ENCODE data around the gene RXFP3. TPM values are rescaled to one million over a fixed set of nuclear protein-coding genes. Genes with fewer than 3 reads are reported as not detected.

Gene RXFP3, protein sequence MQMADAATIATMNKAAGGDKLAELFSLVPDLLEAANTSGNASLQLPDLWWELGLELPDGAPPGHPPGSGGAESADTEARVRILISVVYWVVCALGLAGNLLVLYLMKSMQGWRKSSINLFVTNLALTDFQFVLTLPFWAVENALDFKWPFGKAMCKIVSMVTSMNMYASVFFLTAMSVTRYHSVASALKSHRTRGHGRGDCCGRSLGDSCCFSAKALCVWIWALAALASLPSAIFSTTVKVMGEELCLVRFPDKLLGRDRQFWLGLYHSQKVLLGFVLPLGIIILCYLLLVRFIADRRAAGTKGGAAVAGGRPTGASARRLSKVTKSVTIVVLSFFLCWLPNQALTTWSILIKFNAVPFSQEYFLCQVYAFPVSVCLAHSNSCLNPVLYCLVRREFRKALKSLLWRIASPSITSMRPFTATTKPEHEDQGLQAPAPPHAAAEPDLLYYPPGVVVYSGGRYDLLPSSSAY
- polyA plus RNA-seq (2013, experiment 1 of 2): not detected
- not detected for polyA plus RNA-seq (2013, experiment 2 of 2)

DNA sequence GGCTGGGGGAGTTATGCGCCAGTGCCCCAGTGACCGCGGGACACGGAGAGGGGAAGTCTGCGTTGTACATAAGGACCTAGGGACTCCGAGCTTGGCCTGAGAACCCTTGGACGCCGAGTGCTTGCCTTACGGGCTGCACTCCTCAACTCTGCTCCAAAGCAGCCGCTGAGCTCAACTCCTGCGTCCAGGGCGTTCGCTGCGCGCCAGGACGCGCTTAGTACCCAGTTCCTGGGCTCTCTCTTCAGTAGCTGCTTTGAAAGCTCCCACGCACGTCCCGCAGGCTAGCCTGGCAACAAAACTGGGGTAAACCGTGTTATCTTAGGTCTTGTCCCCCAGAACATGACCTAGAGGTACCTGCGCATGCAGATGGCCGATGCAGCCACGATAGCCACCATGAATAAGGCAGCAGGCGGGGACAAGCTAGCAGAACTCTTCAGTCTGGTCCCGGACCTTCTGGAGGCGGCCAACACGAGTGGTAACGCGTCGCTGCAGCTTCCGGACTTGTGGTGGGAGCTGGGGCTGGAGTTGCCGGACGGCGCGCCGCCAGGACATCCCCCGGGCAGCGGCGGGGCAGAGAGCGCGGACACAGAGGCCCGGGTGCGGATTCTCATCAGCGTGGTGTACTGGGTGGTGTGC is at the start of gene RXFP3:
TSS of gene RXFP3 (plus strand) at position 6 of the 636 bp plus-strand sequence. CDS start at position 361, 355 bp downstream.
- Histone ChIP-seq H3K4me3 (ENCODE audit: low read length) (peak within 1 kb of the TSS; percentile 68), H3K27me3 (ENCODE audit: insufficient read depth, low read length) (peaks cover 27% of the 10 kb centered on the region), H3K36me3 (ENCODE audit: insufficient read depth, low read length) (no peaks in the 10 kb centered on the region), H3K9ac (ENCODE audit: low read depth, low read length) (no peak within 1 kb of the TSS), H3K9me3 (ENCODE audit: insufficient read depth, low read depth, low read length) (no peaks in the 10 kb centered on the region), H3K27ac (ENCODE audit: low read depth, low read length) (no peak within 1 kb of the TSS), H3K4me1 (ENCODE audit: insufficient read depth, low read length) (peaks cover 3% of the 10 kb centered on the region; the same call in 1 of the 2 replicates)
- WGBS: 44% methylated on average over 45 of the region's 45 CpGs

DNA sequence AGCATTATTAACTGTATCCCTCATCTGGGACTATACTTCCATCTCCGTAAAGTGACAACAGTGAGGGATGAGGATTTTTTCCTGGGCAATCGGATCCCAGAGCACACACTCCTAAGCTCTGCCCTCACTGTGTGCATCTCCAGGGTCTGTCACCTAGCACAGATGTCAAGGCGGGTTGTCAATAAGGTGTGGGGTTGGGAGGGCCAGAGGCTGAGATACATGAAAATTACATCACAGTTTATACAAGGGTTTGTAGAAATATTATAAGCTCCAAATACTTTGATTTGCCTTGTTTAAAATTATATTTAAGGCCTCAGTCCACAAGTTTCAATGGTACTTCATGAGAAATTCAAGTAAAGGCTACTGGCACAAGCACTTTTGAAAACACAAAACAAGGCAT is 48.9 kb upstream of the RXFP3 start:
- Histone ChIP-seq H3K4me3 (ENCODE audit: low read length) (no peak overlapping the region), H3K36me3 (ENCODE audit: insufficient read depth, low read length) (no peaks in the 10 kb centered on the region), H3K27me3 (ENCODE audit: insufficient read depth, low read length) (peaks cover under 1% of the 10 kb centered on the region; the same call in 1 of the 2 replicates), H3K9me3 (ENCODE audit: insufficient read depth, low read depth, low read length) (no peaks in the 10 kb centered on the region), H3K4me1 (ENCODE audit: insufficient read depth, low read length) (peaks cover 22% of the 10 kb centered on the region), H3K9ac (ENCODE audit: low read depth, low read length) (no peak overlapping the region), H3K27ac (ENCODE audit: low read depth, low read length) (no peak overlapping the region)
- 36% methylated on average over 2 of the region's 3 CpGs for WGBS

DNA sequence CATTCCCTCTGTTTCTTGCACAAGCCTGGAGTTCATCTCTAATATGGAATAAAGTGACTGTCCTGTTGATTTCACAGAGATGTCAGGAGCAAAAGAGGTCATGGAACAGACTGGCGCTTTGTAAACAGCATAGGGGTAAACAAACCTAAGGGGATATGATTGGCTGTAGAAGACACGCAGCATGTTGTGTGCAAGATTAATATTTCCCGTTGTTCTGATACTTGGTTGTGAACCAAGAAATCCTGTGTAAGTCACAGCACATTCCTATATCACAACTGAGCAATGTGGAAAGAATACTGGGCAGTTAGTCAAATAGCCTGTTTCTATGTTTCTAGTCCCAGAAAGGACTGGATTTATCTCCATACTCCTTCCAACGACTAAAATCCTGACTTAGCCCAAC is 47.6 kb upstream of the RXFP3 start:
- Histone ChIP-seq H3K36me3 (ENCODE audit: insufficient read depth, low read length) (no peaks in the 10 kb centered on the region), H3K9me3 (ENCODE audit: insufficient read depth, low read depth, low read length) (no peaks in the 10 kb centered on the region), H3K9ac (ENCODE audit: low read depth, low read length) (no peak overlapping the region), H3K4me1 (ENCODE audit: insufficient read depth, low read length) (peaks cover 30% of the 10 kb centered on the region), H3K4me3 (ENCODE audit: low read length) (no peak overlapping the region), H3K27me3 (ENCODE audit: insufficient read depth, low read length) (peaks cover 8% of the 10 kb centered on the region; the same call in 1 of the 2 replicates), H3K27ac (ENCODE audit: low read depth, low read length) (no peak overlapping the region)
- WGBS: 88% methylated on average over 4 of the region's 4 CpGs

DNA sequence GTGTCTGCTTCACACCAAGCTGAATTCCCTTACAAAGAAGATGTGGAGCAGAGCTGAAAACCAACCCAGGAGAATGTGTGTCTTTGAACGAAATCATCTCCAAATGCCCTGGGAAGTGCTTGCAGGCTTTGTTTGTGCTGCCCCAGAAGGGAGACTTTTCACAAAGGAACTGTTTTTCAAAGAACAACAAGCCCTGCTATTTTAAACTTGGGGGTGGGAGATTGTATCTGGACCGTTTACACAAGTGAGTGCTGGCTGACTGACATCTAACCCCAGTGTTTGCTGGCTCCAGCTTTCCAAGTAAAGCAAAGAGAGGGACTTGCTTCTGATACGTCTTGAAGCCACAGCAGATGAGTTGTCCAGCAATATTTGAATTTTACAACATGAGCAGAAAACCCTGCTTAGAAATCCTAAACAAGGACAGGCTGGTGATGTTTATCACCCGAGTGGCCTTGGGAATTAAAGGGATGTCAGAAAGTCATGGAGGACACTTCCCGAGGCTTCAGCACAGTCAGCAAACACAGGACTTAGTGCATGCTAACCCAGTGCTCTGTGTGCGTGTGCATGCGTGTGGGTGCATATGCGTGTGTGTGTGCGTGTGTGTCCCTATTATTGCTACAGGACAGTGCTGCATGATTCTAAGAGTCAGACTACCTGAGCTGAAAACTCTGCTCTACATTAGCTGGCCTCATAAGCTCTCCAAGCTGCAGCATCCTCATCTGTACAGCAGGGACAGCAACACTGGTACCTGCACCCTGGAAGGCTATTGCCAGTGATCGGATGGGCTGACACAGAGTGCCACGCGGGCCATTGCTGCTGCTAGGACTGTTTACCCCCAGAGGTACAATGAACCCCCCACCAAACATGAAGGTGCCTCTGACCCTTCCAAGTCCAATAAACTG is 45.8 kb upstream of the RXFP3 start:
- no peaks in the 10 kb centered on the region for H3K36me3 ChIP-seq (ENCODE audit: insufficient read depth, low read length)
- H3K4me3 ChIP-seq (ENCODE audit: low read length): peak overlapping the region; percentile 76
- peaks cover 30% of the 10 kb centered on the region for H3K4me1 ChIP-seq (ENCODE audit: insufficient read depth, low read length)
- no peaks in the 10 kb centered on the region for H3K9me3 ChIP-seq (ENCODE audit: insufficient read depth, low read depth, low read length)
- peaks cover 8% of the 10 kb centered on the region; the same call in 1 of the 2 replicates for H3K27me3 ChIP-seq (ENCODE audit: insufficient read depth, low read length)
- H3K9ac ChIP-seq (ENCODE audit: low read depth, low read length): peak overlapping the region; percentile 66; the same call in 1 of the 2 replicates
- WGBS: 60% methylated on average over 12 of the region's 12 CpGs
- no peak overlapping the region; the same call in 1 of the 2 replicates for H3K27ac ChIP-seq (ENCODE audit: low read depth, low read length)

DNA sequence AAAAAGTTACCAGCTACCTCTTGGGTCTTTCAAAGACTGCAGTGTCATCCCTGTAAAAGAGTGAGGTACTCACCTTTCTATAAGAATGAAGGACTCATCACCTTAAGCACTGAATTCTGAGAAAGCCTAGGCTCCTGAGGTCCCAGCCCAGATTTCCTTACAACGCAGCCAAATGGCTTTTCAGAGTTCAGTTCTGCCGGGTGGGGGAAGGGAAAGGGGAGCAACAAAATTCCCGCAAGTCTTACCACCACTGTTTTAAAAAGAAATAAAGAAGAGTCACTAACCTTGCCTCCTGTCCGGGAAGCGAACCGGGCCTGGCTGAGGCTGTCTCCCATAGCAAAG is 44.8 kb upstream of the RXFP3 start:
- Histone ChIP-seq H3K27ac (ENCODE audit: low read depth, low read length) (peak overlapping the region; percentile 38; the same call in 1 of the 2 replicates), H3K9me3 (ENCODE audit: insufficient read depth, low read depth, low read length) (no peaks in the 10 kb centered on the region), H3K4me3 (ENCODE audit: low read length) (peak overlapping the region; percentile 76), H3K4me1 (ENCODE audit: insufficient read depth, low read length) (peaks cover 30% of the 10 kb centered on the region), H3K27me3 (ENCODE audit: insufficient read depth, low read length) (peaks cover 8% of the 10 kb centered on the region; the same call in 1 of the 2 replicates), H3K36me3 (ENCODE audit: insufficient read depth, low read length) (no peaks in the 10 kb centered on the region), H3K9ac (ENCODE audit: low read depth, low read length) (peak overlapping the region; percentile 66)
- WGBS: 5% methylated on average over 4 of the region's 6 CpGs

DNA sequence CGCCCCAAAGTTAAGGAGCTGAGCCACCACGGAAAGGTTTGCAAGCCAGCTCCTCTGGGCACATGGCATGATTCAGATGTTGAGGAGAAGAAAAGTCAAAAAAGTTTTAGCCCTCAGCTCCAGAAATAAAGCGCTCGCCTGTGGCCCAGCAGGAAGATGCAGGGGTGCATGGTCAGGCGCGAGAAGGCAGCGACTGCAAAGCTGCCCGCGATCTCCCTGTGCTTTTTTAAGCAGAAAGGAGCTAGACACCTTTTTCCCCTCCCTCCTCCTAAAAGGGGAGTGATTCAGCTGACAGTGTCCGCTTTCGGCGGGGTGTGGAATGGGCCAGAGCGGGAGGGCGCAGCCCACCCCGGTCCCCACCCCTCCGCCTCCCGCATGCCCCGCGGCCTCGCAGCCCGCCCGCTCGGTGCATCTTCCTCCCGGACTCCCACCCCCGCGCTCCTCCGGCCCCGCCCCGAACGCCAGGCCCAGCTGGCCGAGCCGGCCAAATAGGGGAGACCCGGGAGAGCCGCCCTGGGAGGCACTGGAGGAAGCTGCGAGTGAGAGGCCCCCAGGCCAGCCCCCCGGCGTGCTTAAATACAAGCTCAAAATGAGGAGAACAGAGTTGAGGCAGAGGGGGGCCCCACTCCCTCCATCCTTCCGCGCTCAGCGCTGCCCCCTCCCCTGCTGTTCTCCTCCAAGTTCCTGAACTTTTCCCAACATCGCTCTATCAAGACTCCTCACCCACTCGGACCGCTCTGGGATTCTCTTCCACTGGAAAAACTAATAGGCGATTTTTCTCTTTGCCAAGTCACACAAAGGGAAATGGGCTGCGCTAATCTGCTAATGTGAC is 44.2 kb upstream of the RXFP3 start, which contains the start of gene ADAMTS12:
TSS of gene ADAMTS12 (minus strand) at position 203 of the 832 bp plus-strand sequence. CDS start at position 69, 134 bp downstream.
- Histone ChIP-seq H3K4me1 (ENCODE audit: insufficient read depth, low read length) (peaks cover 30% of the 10 kb centered on the region), H3K27me3 (ENCODE audit: insufficient read depth, low read length) (peaks cover 8% of the 10 kb centered on the region; the same call in 1 of the 2 replicates), H3K27ac (ENCODE audit: low read depth, low read length) (peak within 1 kb of the TSS; percentile 39; the same call in 1 of the 2 replicates), H3K4me3 (ENCODE audit: low read length) (peak within 1 kb of the TSS; percentile 76), H3K9me3 (ENCODE audit: insufficient read depth, low read depth, low read length) (no peaks in the 10 kb centered on the region), H3K36me3 (ENCODE audit: insufficient read depth, low read length) (no peaks in the 10 kb centered on the region), H3K9ac (ENCODE audit: low read depth, low read length) (peak within 1 kb of the TSS; percentile 66)
- WGBS: 2% methylated on average over 43 of the region's 45 CpGs

DNA sequence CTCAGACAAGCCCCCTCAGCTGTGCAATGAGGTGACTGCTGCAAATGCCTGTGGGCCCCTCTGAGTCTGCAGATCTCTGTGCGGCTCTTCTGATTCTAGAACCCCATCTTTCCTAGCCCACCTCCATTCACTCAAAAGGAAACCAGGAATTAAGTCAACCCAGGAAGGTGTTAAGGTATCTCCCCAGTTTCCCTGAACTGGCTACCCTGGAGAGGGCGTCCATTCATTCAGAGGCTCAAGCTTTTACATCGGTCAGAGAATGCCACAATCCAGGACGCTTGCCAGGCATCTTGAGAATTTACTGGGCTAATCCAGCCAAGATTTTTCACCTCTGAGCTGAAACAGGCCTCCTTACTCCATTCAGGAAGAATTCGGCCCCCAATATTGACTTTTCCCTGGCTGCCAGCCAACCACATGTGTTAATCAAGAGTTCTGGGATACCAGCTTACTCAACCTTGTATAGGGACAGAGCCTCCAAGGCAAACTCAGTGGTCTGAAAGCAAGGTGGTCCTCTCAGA is 43.5 kb upstream of the RXFP3 start:
- Histone ChIP-seq H3K4me1 (ENCODE audit: insufficient read depth, low read length) (peaks cover 30% of the 10 kb centered on the region), H3K27me3 (ENCODE audit: insufficient read depth, low read length) (peaks cover 8% of the 10 kb centered on the region; the same call in 1 of the 2 replicates), H3K9me3 (ENCODE audit: insufficient read depth, low read depth, low read length) (no peaks in the 10 kb centered on the region), H3K9ac (ENCODE audit: low read depth, low read length) (peak overlapping the region; percentile 59), H3K4me3 (ENCODE audit: low read length) (peak overlapping the region; percentile 76), H3K36me3 (ENCODE audit: insufficient read depth, low read length) (no peaks in the 10 kb centered on the region), H3K27ac (ENCODE audit: low read depth, low read length) (no peak overlapping the region; the same call in 1 of the 2 replicates)
- 59% methylated on average over 5 of the region's 5 CpGs for WGBS

DNA sequence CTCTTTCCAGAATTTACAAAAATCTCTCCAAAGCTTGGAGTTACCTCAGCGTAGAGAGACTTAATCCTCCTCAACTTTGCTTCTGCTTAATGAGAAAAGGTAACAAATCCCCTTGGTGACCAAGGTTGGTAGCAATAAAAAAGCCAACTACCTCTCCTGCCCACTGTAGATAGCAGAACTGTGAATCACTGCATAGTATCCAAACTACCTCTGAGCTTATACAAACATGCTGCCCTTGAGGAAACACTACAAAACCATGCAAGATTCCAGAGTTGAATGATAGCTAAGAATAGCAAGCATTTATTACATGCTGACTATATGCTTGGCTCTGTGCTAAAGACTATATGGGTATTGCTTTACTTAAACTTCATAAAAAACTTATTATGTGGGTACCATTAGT is 41.6 kb upstream of the RXFP3 start:
- 98% methylated on average over 1 of the region's 1 CpG for WGBS
- Histone ChIP-seq H3K4me1 (ENCODE audit: insufficient read depth, low read length) (peaks cover 26% of the 10 kb centered on the region), H3K36me3 (ENCODE audit: insufficient read depth, low read length) (no peaks in the 10 kb centered on the region), H3K9me3 (ENCODE audit: insufficient read depth, low read depth, low read length) (no peaks in the 10 kb centered on the region), H3K27me3 (ENCODE audit: insufficient read depth, low read length) (peaks cover 8% of the 10 kb centered on the region; the same call in 1 of the 2 replicates), H3K9ac (ENCODE audit: low read depth, low read length) (no peak overlapping the region), H3K27ac (ENCODE audit: low read depth, low read length) (no peak overlapping the region), H3K4me3 (ENCODE audit: low read length) (no peak overlapping the region)

DNA sequence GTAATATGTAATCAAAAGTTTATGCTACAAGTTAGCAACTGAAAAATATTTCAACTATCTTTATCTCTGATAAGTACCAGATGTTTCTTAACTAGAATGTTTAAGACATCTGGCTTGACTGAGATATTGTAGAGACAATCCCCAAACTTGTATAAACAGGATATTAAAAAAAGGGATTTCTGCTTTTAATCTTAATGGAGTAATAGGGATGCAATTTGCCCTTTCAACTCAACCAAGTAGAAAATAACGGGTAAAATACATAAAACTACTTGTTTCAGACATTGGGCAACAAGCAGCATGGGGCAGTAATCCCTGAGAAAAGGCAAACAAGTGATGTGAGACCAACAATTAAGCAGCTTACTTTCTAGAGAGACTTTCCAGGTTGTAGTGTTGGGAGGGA is 35.0 kb upstream of the RXFP3 start:
- Histone ChIP-seq H3K4me1 (ENCODE audit: insufficient read depth, low read length) (no peaks in the 10 kb centered on the region), H3K9me3 (ENCODE audit: insufficient read depth, low read depth, low read length) (peaks cover 11% of the 10 kb centered on the region), H3K9ac (ENCODE audit: low read depth, low read length) (no peak overlapping the region), H3K36me3 (ENCODE audit: insufficient read depth, low read length) (no peaks in the 10 kb centered on the region), H3K27ac (ENCODE audit: low read depth, low read length) (no peak overlapping the region), H3K27me3 (ENCODE audit: insufficient read depth, low read length) (no peaks in the 10 kb centered on the region), H3K4me3 (ENCODE audit: low read length) (no peak overlapping the region)
- 100% methylated on average over 1 of the region's 1 CpG for WGBS

DNA sequence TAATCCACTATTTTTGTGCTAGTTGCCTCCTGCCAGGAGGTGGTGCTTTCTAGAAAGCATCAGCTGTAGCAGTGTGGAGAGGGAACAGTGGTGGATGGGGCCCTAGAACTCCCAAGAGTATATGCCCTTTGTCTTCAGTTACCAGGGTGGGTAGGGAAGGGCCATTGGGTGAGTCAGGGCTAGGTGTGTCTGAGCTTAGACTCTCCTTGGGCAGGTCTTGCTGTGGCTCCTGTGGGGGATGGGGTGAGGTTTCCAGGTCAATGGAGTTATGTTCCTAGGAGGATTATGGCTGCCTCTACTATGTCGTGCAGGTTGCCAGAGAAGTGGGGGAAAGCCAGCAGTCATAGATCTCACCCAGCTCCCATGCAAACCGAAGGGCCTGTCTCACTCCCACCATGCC is 33.1 kb upstream of the RXFP3 start:
- no peak overlapping the region for H3K27ac ChIP-seq (ENCODE audit: low read depth, low read length)
- H3K9me3 ChIP-seq (ENCODE audit: insufficient read depth, low read depth, low read length): peaks cover 31% of the 10 kb centered on the region
- H3K36me3 ChIP-seq (ENCODE audit: insufficient read depth, low read length): no peaks in the 10 kb centered on the region
- H3K9ac ChIP-seq (ENCODE audit: low read depth, low read length): no peak overlapping the region
- no peak overlapping the region for H3K4me3 ChIP-seq (ENCODE audit: low read length)
- no peaks in the 10 kb centered on the region for H3K27me3 ChIP-seq (ENCODE audit: insufficient read depth, low read length)
- 88% methylated on average over 2 of the region's 2 CpGs for WGBS
- H3K4me1 ChIP-seq (ENCODE audit: insufficient read depth, low read length): no peaks in the 10 kb centered on the region
